ENCODE measurements around the gene DYNLT4. TPM values are rescaled to one million over a fixed set of nuclear protein-coding genes. Genes with fewer than 3 reads are reported as not detected.

Gene DYNLT4
- total and polyA plus RNA-seq, 4 donors = 0.29 to 0.50 TPM; not detected in 2

GRCh38 chr1:44820328-44821239 lies 13.4 kb upstream of the DYNLT4 start:
- peak in 1 of 2 donors; percentile 1 for TF ChIP-seq HNF4A (conservative IDR thresholded peaks at IDR 0.05)
- TF ChIP-seq HNF4G (IDR thresholded peaks at IDR 0.05) = no peak
- 29% methylated on average over 25 of the region's 25 CpGs for WGBS
- H3K36me3 ChIP-seq (ENCODE audit: control insufficient read depth in 4 of 4, insufficient read depth in 3 of 4, low read depth in 1 of 4, low read length in 3 of 4) = no peaks in the 10 kb centered on the region
- H3K9ac ChIP-seq (ENCODE audit: low read depth in 1 of 2, low read length in 2 of 2) = peak overlapping the region; percentile 94 to 98
- no peaks in the 10 kb centered on the region for H3K9me3 ChIP-seq (ENCODE audit: control insufficient read depth in 4 of 4, low read length in 3 of 4)
- H3K27ac ChIP-seq (ENCODE audit: low read depth in 1 of 2, low read length in 2 of 2) = peak overlapping the region; percentile 83 to 98
- DNase-seq (ENCODE audit: low spot score) = no peak
- H3K4me3 ChIP-seq (ENCODE audit: low read depth in 1 of 3, low read length in 3 of 3) = peak overlapping the region; percentile 58 to 70 (median 67)
- no peaks in the 10 kb centered on the region for H3K27me3 ChIP-seq (ENCODE audit: control insufficient read depth in 4 of 4, insufficient read depth in 4 of 4, low read length in 3 of 4)
- H3K4me1 ChIP-seq (ENCODE audit: control insufficient read depth in 4 of 4, insufficient read depth in 4 of 4, low read length in 3 of 4) = peaks cover 2 to 23% (median 11%) of the 10 kb centered on the region in 4 donors

- H3K27me3 ChIP-seq (ENCODE audit: control insufficient read depth in 4 of 4, insufficient read depth in 4 of 4, low read length in 3 of 4) = no peaks in the 10 kb centered on the region
- H3K4me1 ChIP-seq (ENCODE audit: control insufficient read depth in 4 of 4, insufficient read depth in 4 of 4, low read length in 3 of 4) = peaks cover 2 to 23% (median 11%) of the 10 kb centered on the region in 4 donors
- no peaks in the 10 kb centered on the region for H3K9me3 ChIP-seq (ENCODE audit: control insufficient read depth in 4 of 4, low read length in 3 of 4)
- TF ChIP-seq RXRA (IDR thresholded peaks at IDR 0.05) (peak; percentile 24 to 27), JUND (IDR thresholded peaks at IDR 0.05) (peak; percentile 84 to 85), TAF1 (conservative IDR thresholded peaks at IDR 0.05) (peak; percentile 75), ZBTB33 (IDR thresholded peaks at IDR 0.05) (no peak), YY1 (IDR thresholded peaks at IDR 0.05) (peak; percentile 58), FOXA2 (IDR thresholded peaks at IDR 0.05) (peak; percentile 5), SP1 (IDR thresholded peaks at IDR 0.05) (peak; percentile 44), RAD21 (IDR thresholded peaks at IDR 0.05) (peak in 1 of 2 donors; percentile 39), HNF4A (conservative IDR thresholded peaks at IDR 0.05) (peak; percentile 51 to 74), GABPA (IDR thresholded peaks at IDR 0.05 in 1 of 2, conservative IDR thresholded peaks at IDR 0.05 in 1 of 2) (peak in 1 of 2 donors; percentile 37), NR2F2 (IDR thresholded peaks at IDR 0.05) (peak; percentile 20), EGR1 (IDR thresholded peaks at IDR 0.05; ENCODE audit: low read depth in 2 of 2) (peak in 1 of 2 donors; percentile 47), MAX (IDR thresholded peaks at IDR 0.05) (no peak)
- TF ChIP-seq, protein P1, sequence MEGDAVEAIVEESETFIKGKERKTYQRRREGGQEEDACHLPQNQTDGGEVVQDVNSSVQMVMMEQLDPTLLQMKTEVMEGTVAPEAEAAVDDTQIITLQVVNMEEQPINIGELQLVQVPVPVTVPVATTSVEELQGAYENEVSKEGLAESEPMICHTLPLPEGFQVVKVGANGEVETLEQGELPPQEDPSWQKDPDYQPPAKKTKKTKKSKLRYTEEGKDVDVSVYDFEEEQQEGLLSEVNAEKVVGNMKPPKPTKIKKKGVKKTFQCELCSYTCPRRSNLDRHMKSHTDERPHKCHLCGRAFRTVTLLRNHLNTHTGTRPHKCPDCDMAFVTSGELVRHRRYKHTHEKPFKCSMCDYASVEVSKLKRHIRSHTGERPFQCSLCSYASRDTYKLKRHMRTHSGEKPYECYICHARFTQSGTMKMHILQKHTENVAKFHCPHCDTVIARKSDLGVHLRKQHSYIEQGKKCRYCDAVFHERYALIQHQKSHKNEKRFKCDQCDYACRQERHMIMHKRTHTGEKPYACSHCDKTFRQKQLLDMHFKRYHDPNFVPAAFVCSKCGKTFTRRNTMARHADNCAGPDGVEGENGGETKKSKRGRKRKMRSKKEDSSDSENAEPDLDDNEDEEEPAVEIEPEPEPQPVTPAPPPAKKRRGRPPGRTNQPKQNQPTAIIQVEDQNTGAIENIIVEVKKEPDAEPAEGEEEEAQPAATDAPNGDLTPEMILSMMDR (IDR thresholded peaks at IDR 0.05; ENCODE audit: low read depth, low read length, missing input control) = no peak
- TF ChIP-seq, protein P2, sequence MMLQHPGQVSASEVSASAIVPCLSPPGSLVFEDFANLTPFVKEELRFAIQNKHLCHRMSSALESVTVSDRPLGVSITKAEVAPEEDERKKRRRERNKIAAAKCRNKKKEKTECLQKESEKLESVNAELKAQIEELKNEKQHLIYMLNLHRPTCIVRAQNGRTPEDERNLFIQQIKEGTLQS (IDR thresholded peaks at IDR 0.05) = no peak
- TF ChIP-seq, protein P3, sequence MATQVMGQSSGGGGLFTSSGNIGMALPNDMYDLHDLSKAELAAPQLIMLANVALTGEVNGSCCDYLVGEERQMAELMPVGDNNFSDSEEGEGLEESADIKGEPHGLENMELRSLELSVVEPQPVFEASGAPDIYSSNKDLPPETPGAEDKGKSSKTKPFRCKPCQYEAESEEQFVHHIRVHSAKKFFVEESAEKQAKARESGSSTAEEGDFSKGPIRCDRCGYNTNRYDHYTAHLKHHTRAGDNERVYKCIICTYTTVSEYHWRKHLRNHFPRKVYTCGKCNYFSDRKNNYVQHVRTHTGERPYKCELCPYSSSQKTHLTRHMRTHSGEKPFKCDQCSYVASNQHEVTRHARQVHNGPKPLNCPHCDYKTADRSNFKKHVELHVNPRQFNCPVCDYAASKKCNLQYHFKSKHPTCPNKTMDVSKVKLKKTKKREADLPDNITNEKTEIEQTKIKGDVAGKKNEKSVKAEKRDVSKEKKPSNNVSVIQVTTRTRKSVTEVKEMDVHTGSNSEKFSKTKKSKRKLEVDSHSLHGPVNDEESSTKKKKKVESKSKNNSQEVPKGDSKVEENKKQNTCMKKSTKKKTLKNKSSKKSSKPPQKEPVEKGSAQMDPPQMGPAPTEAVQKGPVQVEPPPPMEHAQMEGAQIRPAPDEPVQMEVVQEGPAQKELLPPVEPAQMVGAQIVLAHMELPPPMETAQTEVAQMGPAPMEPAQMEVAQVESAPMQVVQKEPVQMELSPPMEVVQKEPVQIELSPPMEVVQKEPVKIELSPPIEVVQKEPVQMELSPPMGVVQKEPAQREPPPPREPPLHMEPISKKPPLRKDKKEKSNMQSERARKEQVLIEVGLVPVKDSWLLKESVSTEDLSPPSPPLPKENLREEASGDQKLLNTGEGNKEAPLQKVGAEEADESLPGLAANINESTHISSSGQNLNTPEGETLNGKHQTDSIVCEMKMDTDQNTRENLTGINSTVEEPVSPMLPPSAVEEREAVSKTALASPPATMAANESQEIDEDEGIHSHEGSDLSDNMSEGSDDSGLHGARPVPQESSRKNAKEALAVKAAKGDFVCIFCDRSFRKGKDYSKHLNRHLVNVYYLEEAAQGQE (IDR thresholded peaks at IDR 0.05) = peak; percentile 12
- peak; percentile 78 for DNase-seq (ENCODE audit: low spot score)
- H3K9ac ChIP-seq (ENCODE audit: low read depth in 1 of 2, low read length in 2 of 2) = peak overlapping the region; percentile 94 to 98
- H3K36me3 ChIP-seq (ENCODE audit: control insufficient read depth in 4 of 4, insufficient read depth in 3 of 4, low read depth in 1 of 4, low read length in 3 of 4) = no peaks in the 10 kb centered on the region
- under 1% methylated on average over 33 of the region's 33 CpGs for whole genome bisulfite sequencing
- peak overlapping the region; percentile 83 to 98 for H3K27ac ChIP-seq (ENCODE audit: low read depth in 1 of 2, low read length in 2 of 2)
- H3K4me3 ChIP-seq (ENCODE audit: low read depth in 1 of 3, low read length in 3 of 3) = peak overlapping the region; percentile 58 to 70 (median 67)
Measured at GRCh38 chr1:44819608-44820327, 12.6 kb upstream of the DYNLT4 start.
